Astrocyte of the spinal cord (primary cell): ENCODE data around the gene UBAC2.

Experiments used
- DNase-seq: peaks from one replicate; pipeline ENCODE4 v3.0.0; 2011; ENCODE audit warnings: low read depth, low spot score
- H3K4me3 ChIP-seq: 2 replicates; pipeline ENCODE4 v1.5.1; 2011; ENCODE audit warnings: low read depth, mild to moderate bottlenecking, low read length, moderate library complexity
- CTCF ChIP-seq: IDR thresholded peaks from 2 replicates; pipeline ENCODE4 v1.5.1; 2012; ENCODE audit warnings: low read depth, mild to moderate bottlenecking, low read length, inconsistent platforms
- in situ Hi-C: cut with HindIII; loops from 2 replicates; pipeline ENCODE4 v1.10.0; 2017; ENCODE audit warnings: low sequenced_read_pairs

UBAC2 gene

GRCh38 chr13:99278200-99278599 lies 77.5 kb downstream of the UBAC2 start:
- no peak for DNase-seq
- H3K4me3 ChIP-seq = no peak overlapping the region
- no peak for TF ChIP-seq CTCF
- in situ Hi-C loops = no loop called here

- in situ Hi-C loops = no loop called here
- no peak overlapping the region for H3K4me3 ChIP-seq
- DNase-seq = no peak
- no peak for TF ChIP-seq CTCF
These were observed 78.2 kb downstream of the UBAC2 start for GRCh38 chr13:99278843-99279242.

GRCh38 chr13:99279637-99280036 lies 79.0 kb downstream of the UBAC2 start:
- H3K4me3 ChIP-seq = no peak overlapping the region
- TF ChIP-seq CTCF = no peak
- in situ Hi-C loops = no loop called here

GRCh38 chr13:99280166-99280565 lies 79.5 kb downstream of the UBAC2 start:
- no peak overlapping the region for H3K4me3 ChIP-seq
- TF ChIP-seq CTCF = no peak
- in situ Hi-C loops = no loop called here
- no peak for DNase-seq

More at GRCh38 chr13:99279637-99280036, 79.0 kb downstream of the UBAC2 start:
- DNase-seq = no peak

- in situ Hi-C loops = no loop called here
- DNase-seq = no peak
- H3K4me3 ChIP-seq = no peak overlapping the region
- no peak for TF ChIP-seq CTCF
These were observed 81.2 kb downstream of the UBAC2 start for GRCh38 chr13:99281811-99282263.

- no peak for TF ChIP-seq CTCF
- in situ Hi-C loops = no loop called here
- DNase-seq = no peak
- no peak overlapping the region for H3K4me3 ChIP-seq
These were observed 81.9 kb downstream of the UBAC2 start for GRCh38 chr13:99282264-99283231.
